Peyer's patch (tissue), 4 donors: ENCODE measurements around the gene PKIG.
A peak's percentile ranks its signal among the peaks of the same experiment; 100 is the strongest.

Source experiments
- CTCF ChIP-seq, 6 experiments: fragments of 450-650 bp in 4 of 6; fragments of 200-600 bp in 2 of 6; sonication (generic) in 1 of 6; IDR thresholded peaks; one replicate each; pipeline ENCODE4 v1.5.1; 2017 to 2019; ENCODE audit warnings: antibody characterized with exemption in 6 of 6, mild to moderate bottlenecking in 3 of 6, moderate library complexity in 1 of 6
- POLR2A ChIP-seq, 2 donors: fragments of 450-650 bp; IDR thresholded peaks; one replicate each; pipeline ENCODE4 v1.5.1; 2017; ENCODE audit warnings: antibody characterized with exemption in 2 of 2, mild to moderate bottlenecking in 2 of 2, moderate library complexity in 2 of 2

- no peak for TF ChIP-seq POLR2A (IDR thresholded peaks at IDR 0.05)
- TF ChIP-seq CTCF (IDR thresholded peaks at IDR 0.05) = peak in 1 of 6 experiments; percentile 17
Measured at GRCh38 chr20:44651684-44652423, 69.5 kb downstream of the PKIG start, which contains the start of gene ADA.
